Heart left ventricle (tissue), 16 donors: Measurements from ENCODE around the gene CCNL1. TPM values are rescaled to one million over a fixed set of nuclear protein-coding genes. Genes with fewer than 3 reads are reported as not detected.

Experiments used
- ATAC-seq, 4 donors: fragments of 200-7000 bp; cut with Tn5 transposase; one replicate each; pipeline ENCODE4 v1.9.1; 2020 to 2022; ENCODE audit warnings: moderate library complexity in 4 of 4, mild to moderate bottlenecking in 3 of 4, moderate number of reproducible peaks in 1 of 4
- DNase-seq, 5 donors: peaks; one replicate each; pipeline ENCODE4 v3.0.0-alpha.2; 2020
- H3K27ac ChIP-seq, 12 donors: fragments of 200-600 bp; sonication (generic) in 4 of 12; one replicate each; pipeline versions ENCODE4 v1.5.0 to v1.8.0; 2016 to 2022; ENCODE audit warnings: mild to moderate bottlenecking in 2 of 12
- H3K27me3 ChIP-seq, 9 donors: fragments of 200-600 bp; sonication (generic) in 2 of 9; one replicate each; pipeline versions ENCODE4 v1.5.1 to v1.8.0; 2016 to 2022; ENCODE audit warnings: mild to moderate bottlenecking in 3 of 9
- H3K36me3 ChIP-seq, 9 donors: fragments of 200-600 bp; sonication (generic) in 2 of 9; one replicate each; pipeline versions ENCODE4 v1.5.0 to v1.8.0; 2018 to 2022; ENCODE audit warnings: mild to moderate bottlenecking in 2 of 9
- H3K4me1 ChIP-seq, 12 donors: fragments of 200-600 bp; sonication (generic) in 4 of 12; one replicate each; pipeline versions ENCODE4 v1.5.0 to v1.8.0; 2016 to 2022; ENCODE audit warnings: mild to moderate bottlenecking in 3 of 12
- H3K4me3 ChIP-seq, 12 donors: fragments of 200-600 bp; sonication (generic) in 4 of 12; one replicate each; pipeline versions ENCODE4 v1.5.0 to v1.8.0; 2017 to 2022; ENCODE audit warnings: mild to moderate bottlenecking in 9 of 12, moderate library complexity in 4 of 12
- H3K9me3 ChIP-seq, 12 donors: fragments of 200-600 bp; sonication (generic) in 4 of 12; one replicate each; pipeline versions ENCODE4 v1.5.0 to v1.8.0; 2016 to 2022; ENCODE audit warnings: mild to moderate bottlenecking in 1 of 12
- CTCF ChIP-seq, 12 donors: fragments of 200-600 bp; sonication (generic) in 4 of 12; IDR thresholded peaks; one replicate each; pipeline versions ENCODE4 v1.5.0 to v1.8.0; 2018 to 2022; ENCODE audit warnings: antibody characterized with exemption in 12 of 12, mild to moderate bottlenecking in 5 of 12
- POLR2A ChIP-seq, 2 donors: fragments of 450-650 bp; IDR thresholded peaks; one replicate each; pipeline ENCODE4 v1.6.1; 2017; ENCODE audit warnings: antibody characterized with exemption in 2 of 2, mild to moderate bottlenecking in 2 of 2, moderate library complexity in 2 of 2
- WGBS, 4 donors: extraction: QIAGEN DNeasy Blood & Tissue Kit in 2 of 4; methylation state at CpG; one replicate each; pipeline versions ENCODE4 v1.1.5 to v1.1.7; 2013 to 2018; 5-methylcytosine and 5-hydroxymethylcytosine counted together
- intact Hi-C, 10 donors: fragments of 100-400 bp; cut with DNase I; formaldehyde crosslinking; loops; one replicate each; pipeline versions ENCODE4 v1.11.1 to v1.14.2; 2022
- polyA plus RNA-seq, 2 donors: library from polyadenylated mRNA; stranded (reverse); fragments of 200-250 nt; gene quantifications; one replicate each; pipeline ENCODE4 v1.2.3, GENCODE V29; 2013
- total RNA-seq, 9 donors: library from RNA; depleted of rRNA in 2 of 9; stranded (reverse); fragments of >200 nt in 2 of 9; fragmentation: NEBNext Ultra II Directional in 3 of 9; extraction: Animal tissue kit (Norgen Biotek cat#: 25700) in 3 of 9; gene quantifications; one replicate each; pipeline versions ENCODE4 v1.1.0 to v1.2.4, GENCODE V29; 2016 to 2023
- donor health status: ischemic (EF 13 %, LVEDD 7.1; RV severe dilation, severe dysfunction).
- donor health status: healthy with polysubstance abuse.
- donor health status: DM: no; HTN: yes; CAD: no.
- donor health status: DM: no; HTN: no; CAD: no.
- donor health status: ischemic (EF 25% LVEDD 6.9; RV normal size, moderate dysfunction).
- donor health status: ischemic (EF 25% LVEDD 5.7; RV mildly dilated, moderate dysfunction).
- donor health status: healthy.
- donor health status: DM: yes; HTN: yes; CAD: no.
- donor health status: ischemic (EF 35%, LVEDD 5.7; RV mildly dilated, moderate dysfunction).
- donor health status: nonischemic (EF 11% LVEDD 7.7; RV severe dilation, severe dysfunction).
- donor health status: DM: yes; HTN: yes; CAD: no.
- donor health status: PGD.
- donor health status: ischemic (EF 29% LVEDD 5.4; RV normal size, mild dysfunction).
- donor health status: nonischemic (EF 23%, LVEDD 6.1; RV moderate dilation, normal function).

The CCNL1 gene
- total and polyA plus RNA-seq, 11 donors = 15.5 to 66.7 (median 25.3) TPM

- H3K27me3 ChIP-seq = no peaks in the 10 kb centered on the region
- no peak for TF ChIP-seq CTCF (IDR thresholded peaks at IDR 0.05)
- no peak for TF ChIP-seq POLR2A (IDR thresholded peaks at IDR 0.05)
These were observed 4.4 kb downstream of the CCNL1 start for GRCh38 chr3:157155591-157155990.

GRCh38 chr3:157154563-157155330, 5.2 kb downstream of the CCNL1 start:
- peak in 1 of 4 donors; percentile 44 for ATAC-seq
- Histone ChIP-seq H3K27ac (peak overlapping the region in 5 of 12 donors; percentile 1 to 14 (median 6)), H3K9me3 (no peaks in the 10 kb centered on the region), H3K36me3 (peaks cover 3 to 93% (median 90%) of the 10 kb centered on the region in 9 donors), H3K27me3 (no peaks in the 10 kb centered on the region), H3K4me1 (peaks cover 20 to 70% (median 57%) of the 10 kb centered on the region in 12 donors), H3K4me3 (peak overlapping the region in 8 of 12 donors; percentile 5 to 97 (median 18))
- intact Hi-C loops = loop anchor here in 1 of 10 donors (10.0 kb wide), 1 partner anchor 90 kb away; no protein-coding TSS in a partner anchor
- no peak for DNase-seq
- WGBS, 4 donors = 33 to 37% (median 34%) methylated on average over 6 of the region's 6 CpGs
- TF ChIP-seq CTCF (IDR thresholded peaks at IDR 0.05) (peak in 2 of 12 donors; percentile 19 to 22), POLR2A (IDR thresholded peaks at IDR 0.05) (no peak)

More at GRCh38 chr3:157155591-157155990, 4.4 kb downstream of the CCNL1 start:
- Histone ChIP-seq H3K4me1 (peaks cover 20 to 70% (median 57%) of the 10 kb centered on the region in 12 donors), H3K36me3 (peaks cover 3 to 85% (median 82%) of the 10 kb centered on the region in 9 donors), H3K9me3 (no peaks in the 10 kb centered on the region), H3K27ac (peak overlapping the region in 1 of 12 donors; percentile 7), H3K4me3 (peak overlapping the region in 3 of 12 donors; percentile 30 to 97 (median 92))
- intact Hi-C loops = loop anchor here in 1 of 10 donors (10.0 kb wide), 1 partner anchor 89 kb away; no protein-coding TSS in a partner anchor
- ATAC-seq (no peak), DNase-seq (no peak)
- 51 to 61% (median 54%) methylated on average over 3 of the region's 3 CpGs for WGBS, 4 donors

- Histone ChIP-seq H3K9me3 (no peaks in the 10 kb centered on the region), H3K4me1 (peaks cover 20 to 60% (median 46%) of the 10 kb centered on the region in 12 donors), H3K27ac (no peak overlapping the region), H3K4me3 (peak overlapping the region in 1 of 12 donors; percentile 1), H3K36me3 (peaks cover 0 to 100% (median 100%) of the 10 kb centered on the region in 9 donors), H3K27me3 (no peaks in the 10 kb centered on the region)
- 77 to 93% (median 85%) methylated on average over 1 of the region's 1 CpG for WGBS, 4 donors
- ATAC-seq = no peak
- intact Hi-C loops = loop anchor here in 1 of 10 donors (10.0 kb wide), 1 partner anchor 92 kb away; no protein-coding TSS in a partner anchor
- no peak for DNase-seq
- no peak for TF ChIP-seq POLR2A (IDR thresholded peaks at IDR 0.05)
- TF ChIP-seq CTCF (IDR thresholded peaks at IDR 0.05) = no peak
These were observed 7.0 kb downstream of the CCNL1 start for GRCh38 chr3:157152930-157153329.

- Histone ChIP-seq H3K9me3 (no peaks in the 10 kb centered on the region), H3K27ac (no peak overlapping the region), H3K4me1 (peaks cover 17 to 55% (median 41%) of the 10 kb centered on the region in 12 donors), H3K36me3 (peaks cover 0 to 100% (median 100%) of the 10 kb centered on the region in 9 donors), H3K4me3 (no peak overlapping the region), H3K27me3 (no peaks in the 10 kb centered on the region)
- TF ChIP-seq POLR2A (IDR thresholded peaks at IDR 0.05) (no peak), CTCF (IDR thresholded peaks at IDR 0.05) (no peak)
- ATAC-seq (no peak), DNase-seq (no peak)
- 88 to 96% (median 92%) methylated on average over 2 of the region's 2 CpGs for WGBS, 4 donors
- intact Hi-C loops = loop anchor here in 1 of 10 donors (10.0 kb wide), 1 partner anchor 92 kb away; no protein-coding TSS in a partner anchor
These were observed 7.5 kb downstream of the CCNL1 start for GRCh38 chr3:157152438-157152837.
